H9 (cell line): ENCODE data around the gene TNFRSF19. TPM values are rescaled to one million over a fixed set of nuclear protein-coding genes. Genes with fewer than 3 reads are reported as not detected.

ENCODE experiments used
- DNase-seq: peaks from one replicate; pipeline ENCODE4 v3.0.0-alpha.2; 2017
- H2AFZ ChIP-seq: one replicate; pipeline ENCODE4 v1.6.1; 2013; ENCODE audit warnings: mild to moderate bottlenecking, low read length, control low read depth, moderate library complexity
- H2AK5ac ChIP-seq: 2 replicates; pipeline ENCODE4 v1.6.1; 2013; ENCODE audit warnings: low read length, control low read depth, mixed read lengths; ENCODE audit not compliant: insufficient read length
- H2BK120ac ChIP-seq: one replicate; pipeline ENCODE4 v1.6.1; 2013; ENCODE audit warnings: low read depth, mild to moderate bottlenecking, low read length, control low read depth, inconsistent platforms; ENCODE audit not compliant: poor library complexity, severe bottlenecking
- H2BK12ac ChIP-seq: 2 replicates; pipeline ENCODE4 v1.6.1; 2013; ENCODE audit warnings: low read length, control low read depth, mixed read lengths, low read depth; ENCODE audit not compliant: insufficient read length
- H2BK15ac ChIP-seq: 2 replicates; pipeline ENCODE4 v1.6.1; 2013; ENCODE audit warnings: low read depth, low read length, control low read depth
- H2BK20ac ChIP-seq: one replicate; pipeline ENCODE4 v1.6.1; 2013; ENCODE audit warnings: low read depth, mild to moderate bottlenecking, low read length, control low read depth, inconsistent platforms; ENCODE audit not compliant: poor library complexity, severe bottlenecking
- H2BK5ac ChIP-seq: 2 replicates; pipeline ENCODE4 v1.6.1; 2013; ENCODE audit warnings: low read length, control low read depth, mixed read lengths; ENCODE audit not compliant: insufficient read length
- H3K14ac ChIP-seq: 2 replicates; pipeline ENCODE4 v1.6.1; 2013; ENCODE audit warnings: low read length, control low read depth; ENCODE audit not compliant: insufficient read depth
- H3K18ac ChIP-seq: 2 replicates; pipeline ENCODE4 v1.6.1; 2013; ENCODE audit warnings: low read depth, mild to moderate bottlenecking, mixed read lengths, low read length, control low read depth; ENCODE audit not compliant: insufficient read length
- H3K23ac ChIP-seq: 2 replicates; pipeline ENCODE4 v1.6.1; 2013; ENCODE audit warnings: low read length, control low read depth, mixed read lengths, low read depth; ENCODE audit not compliant: insufficient read length
- H3K23me2 ChIP-seq: 2 replicates; pipeline ENCODE4 v1.6.1; 2013; ENCODE audit warnings: low read depth, mild to moderate bottlenecking, mixed read lengths, low read length, control low read depth; ENCODE audit not compliant: insufficient read length, poor library complexity, severe bottlenecking
- H3K27ac ChIP-seq: 2 replicates; pipeline ENCODE4 v1.5.1; 2013; ENCODE audit warnings: low read length, control low read depth, mixed read lengths, low read depth; ENCODE audit not compliant: insufficient read length
- H3K27me3 ChIP-seq: 2 replicates; pipeline ENCODE4 v1.6.1; 2013; ENCODE audit warnings: low read length, control low read depth, inconsistent platforms; ENCODE audit not compliant: insufficient read depth
- H3K4ac ChIP-seq: 2 replicates; pipeline ENCODE4 v1.6.1; 2013; ENCODE audit warnings: low read depth, mild to moderate bottlenecking, control low read depth, inconsistent platforms, low read length, moderate library complexity
- H3K4me1 ChIP-seq: 2 replicates; pipeline ENCODE4 v1.6.1; 2013; ENCODE audit warnings: low read length, control low read depth, inconsistent platforms; ENCODE audit not compliant: insufficient read depth
- H3K4me2 ChIP-seq: 2 replicates; pipeline ENCODE4 v1.6.1; 2013; ENCODE audit warnings: low read length, control low read depth, mixed read lengths; ENCODE audit not compliant: insufficient read length, insufficient read depth
- H3K56ac ChIP-seq: 2 replicates; pipeline ENCODE4 v1.6.1; 2013; ENCODE audit warnings: low read depth, mild to moderate bottlenecking, mixed read lengths, low read length, control low read depth; ENCODE audit not compliant: insufficient read length
- H3K79me1 ChIP-seq: 2 replicates; pipeline ENCODE4 v1.6.1; 2013; ENCODE audit warnings: low read depth, mild to moderate bottlenecking, moderate library complexity, low read length, control low read depth, inconsistent platforms; ENCODE audit not compliant: insufficient read depth, poor library complexity, severe bottlenecking
- H3K79me2 ChIP-seq: 2 replicates; pipeline ENCODE4 v1.6.1; 2013; ENCODE audit warnings: low read length, control low read depth, inconsistent platforms; ENCODE audit not compliant: insufficient read depth
- H3K9ac ChIP-seq: 2 replicates; pipeline ENCODE4 v1.6.1; 2013; ENCODE audit warnings: low read length, control low read depth, mixed read lengths; ENCODE audit not compliant: insufficient read length; ENCODE audit errors: extremely low read depth
- H3K9me3 ChIP-seq: one replicate; pipeline ENCODE4 v1.6.1; 2013; ENCODE audit warnings: low read depth, low read length, inconsistent platforms; ENCODE audit not compliant: control insufficient read depth
- H3T11ph ChIP-seq: one replicate; pipeline ENCODE4 v1.6.1; 2013; ENCODE audit warnings: mild to moderate bottlenecking, low read length, control low read depth, inconsistent platforms
- H4K20me1 ChIP-seq: one replicate; pipeline ENCODE4 v1.6.1; 2013; ENCODE audit not compliant: control insufficient read depth, insufficient read length, insufficient read depth
- H4K5ac ChIP-seq: 2 replicates; pipeline ENCODE4 v1.6.1; 2013; ENCODE audit warnings: low read depth, mild to moderate bottlenecking, mixed read lengths, low read length, control low read depth; ENCODE audit not compliant: insufficient read length
- H4K8ac ChIP-seq: replicated peaks from 2 replicates; pipeline ENCODE4 v1.6.1; 2013; ENCODE audit warnings: low read length, control low read depth, mixed read lengths, low read depth; ENCODE audit not compliant: insufficient read length
- H4K91ac ChIP-seq: 2 replicates; pipeline ENCODE4 v1.6.1; 2013; ENCODE audit warnings: low read depth, mild to moderate bottlenecking, moderate library complexity, mixed read lengths, low read length, control low read depth; ENCODE audit not compliant: insufficient read length
- H3K27ac Mint-ChIP-seq, 3 experiments: 2 replicates in 2 of 3; 3 replicates in 1 of 3; pipeline ENCODE4 v1.8.0; 2020 to 2021; ENCODE audit warnings: mixed read lengths in 3 of 3, mild to moderate bottlenecking in 1 of 3, moderate library complexity in 1 of 3
- H3K27me3 Mint-ChIP-seq: 2 replicates; pipeline ENCODE4 v1.8.0; 2021; ENCODE audit warnings: low read depth, mild to moderate bottlenecking, moderate library complexity, mixed read lengths
- H3K36me3 Mint-ChIP-seq, 3 experiments: 2 replicates in 2 of 3; 3 replicates in 1 of 3; pipeline ENCODE4 v1.8.0; 2020 to 2021; ENCODE audit warnings: low read depth in 3 of 3, mixed read lengths in 3 of 3; ENCODE audit not compliant: insufficient read depth in 1 of 3
- H3K4me1 Mint-ChIP-seq, 2 experiments: 2 replicates each; pipeline ENCODE4 v1.8.0; 2020; ENCODE audit warnings: mixed read lengths in 2 of 2
- H3K4me3 Mint-ChIP-seq, 2 experiments: 2 replicates in 1 of 2; 3 replicates in 1 of 2; pipeline ENCODE4 v1.8.0; 2020 to 2021; ENCODE audit warnings: mild to moderate bottlenecking in 2 of 2, mixed read lengths in 2 of 2, moderate library complexity in 1 of 2
- H3K9me3 Mint-ChIP-seq, 2 experiments: 2 replicates in 1 of 2; 3 replicates in 1 of 2; pipeline ENCODE4 v1.8.0; 2020; ENCODE audit warnings: mild to moderate bottlenecking in 2 of 2, mixed read lengths in 2 of 2, moderate library complexity in 1 of 2
- WGBS: extraction: QIAGEN DNeasy Blood & Tissue Kit; methylation state at CpG from one replicate; pipeline ENCODE4 v1.1.7; 2013; ENCODE audit warnings: missing lambda C conversion rate, low lambda C conversion rate, mixed read lengths; ENCODE audit not compliant: insufficient read length; ENCODE audit errors: extremely low coverage; 5-methylcytosine and 5-hydroxymethylcytosine counted together
- total RNA-seq: library from RNA; stranded (reverse); gene quantifications from 2 replicates; pipeline ENCODE4 v1.2.1, GENCODE V29; 2021
- TF ChIP-seq, protein P1 (sequence below): fragments of 200-600 bp; sonication (generic); conservative IDR thresholded peaks from 3 replicates; pipeline ENCODE4 v1.8.0; 2021; ENCODE audit warnings: antibody characterized with exemption, mild to moderate bottlenecking

TNFRSF19 gene
- total RNA-seq, 1 experiment from 2014 or later = 2.7 TPM

DNA sequence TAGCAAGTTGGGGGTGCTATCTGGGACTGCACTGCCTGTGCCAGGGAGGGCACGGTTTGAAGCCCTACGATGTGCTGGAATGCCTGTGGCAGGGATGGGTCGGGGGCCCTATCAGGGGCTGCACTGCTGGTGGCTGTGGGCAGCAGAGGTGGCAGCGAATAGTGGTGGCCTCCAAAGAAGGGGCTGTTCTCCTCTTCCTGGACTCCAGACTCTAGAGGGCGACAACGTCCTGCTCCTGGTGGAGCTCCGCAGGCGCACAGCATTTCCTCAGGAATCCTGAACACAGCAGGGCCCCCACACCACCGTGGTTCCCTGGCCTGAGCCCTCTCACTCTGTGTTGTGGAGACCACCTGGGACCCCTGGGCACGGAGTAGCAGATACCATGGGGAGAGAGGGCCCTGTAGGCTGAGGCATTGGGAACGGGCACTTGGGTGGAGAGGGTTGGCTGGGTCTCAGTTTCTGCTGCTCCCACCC lies 145.6 kb downstream of the TNFRSF19 start:
- H3K79me2 ChIP-seq = no peaks in the 10 kb centered on the region
- H3K27me3 ChIP-seq = no peaks in the 10 kb centered on the region
- peaks cover 20 to 28% of the 10 kb centered on the region in 2 experiments for H3K9me3 Mint-ChIP-seq
- H3K36me3 Mint-ChIP-seq = peaks cover 6 to 31% (median 10%) of the 10 kb centered on the region in 3 experiments; a peak in 5 of 7 replicates
- no peak overlapping the region for H4K91ac ChIP-seq
- TF ChIP-seq, protein P1, sequence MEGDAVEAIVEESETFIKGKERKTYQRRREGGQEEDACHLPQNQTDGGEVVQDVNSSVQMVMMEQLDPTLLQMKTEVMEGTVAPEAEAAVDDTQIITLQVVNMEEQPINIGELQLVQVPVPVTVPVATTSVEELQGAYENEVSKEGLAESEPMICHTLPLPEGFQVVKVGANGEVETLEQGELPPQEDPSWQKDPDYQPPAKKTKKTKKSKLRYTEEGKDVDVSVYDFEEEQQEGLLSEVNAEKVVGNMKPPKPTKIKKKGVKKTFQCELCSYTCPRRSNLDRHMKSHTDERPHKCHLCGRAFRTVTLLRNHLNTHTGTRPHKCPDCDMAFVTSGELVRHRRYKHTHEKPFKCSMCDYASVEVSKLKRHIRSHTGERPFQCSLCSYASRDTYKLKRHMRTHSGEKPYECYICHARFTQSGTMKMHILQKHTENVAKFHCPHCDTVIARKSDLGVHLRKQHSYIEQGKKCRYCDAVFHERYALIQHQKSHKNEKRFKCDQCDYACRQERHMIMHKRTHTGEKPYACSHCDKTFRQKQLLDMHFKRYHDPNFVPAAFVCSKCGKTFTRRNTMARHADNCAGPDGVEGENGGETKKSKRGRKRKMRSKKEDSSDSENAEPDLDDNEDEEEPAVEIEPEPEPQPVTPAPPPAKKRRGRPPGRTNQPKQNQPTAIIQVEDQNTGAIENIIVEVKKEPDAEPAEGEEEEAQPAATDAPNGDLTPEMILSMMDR = peak; percentile 72; the same call in 2 of the 3 replicates
- no peak overlapping the region for H2BK15ac ChIP-seq
- no peak overlapping the region for H3K23ac ChIP-seq
- no peak overlapping the region for H3K27ac Mint-ChIP-seq
- no peak overlapping the region for H3K14ac ChIP-seq
- no peak overlapping the region for H2BK120ac ChIP-seq
- H3K9ac ChIP-seq = no peak overlapping the region
- no peak overlapping the region for H4K8ac ChIP-seq
- peak overlapping the region; percentile 63 for H3K18ac ChIP-seq
- no peak overlapping the region for H2BK12ac ChIP-seq
- no peak overlapping the region for H4K5ac ChIP-seq
- no peak overlapping the region for H3T11ph ChIP-seq
- no peak overlapping the region for H3K4ac ChIP-seq
- H3K79me1 ChIP-seq = no peaks in the 10 kb centered on the region
- H2AK5ac ChIP-seq = no peak overlapping the region
- H2AFZ ChIP-seq = no peak overlapping the region
- no peak overlapping the region for H2BK5ac ChIP-seq
- H4K20me1 ChIP-seq = no peaks in the 10 kb centered on the region
- no peak overlapping the region for H3K4me3 Mint-ChIP-seq
- no peak overlapping the region for H3K56ac ChIP-seq
- no peak overlapping the region for H2BK20ac ChIP-seq
- H3K4me1 Mint-ChIP-seq = no peaks in the 10 kb centered on the region
- H3K23me2 ChIP-seq = no peaks in the 10 kb centered on the region
- peak; percentile 75 for DNase-seq
- H3K4me2 ChIP-seq = no peak overlapping the region
- no peak overlapping the region for H3K27ac ChIP-seq
- no peaks in the 10 kb centered on the region for H3K4me1 ChIP-seq
- H3K27me3 Mint-ChIP-seq = peaks cover 2% of the 10 kb centered on the region; the same call in 1 of the 2 replicates
- no peaks in the 10 kb centered on the region for H3K9me3 ChIP-seq
- no CpG with 5 or more reads among the region's 11 CpGs for WGBS
